ENCODE results near the gene ODC1. TPM values are rescaled to one million over a fixed set of nuclear protein-coding genes. Genes with fewer than 3 reads are reported as not detected.

ODC1 gene
- polyA plus RNA-seq, 1 donor: 108 TPM

- Histone ChIP-seq H3K4me3 (ENCODE audit: low read length) (no peak overlapping the region), H3K36me3 (ENCODE audit: control insufficient read depth, insufficient read depth, low read length) (no peaks in the 10 kb centered on the region), H3K27me3 (ENCODE audit: control insufficient read depth, insufficient read depth, low read length) (no peaks in the 10 kb centered on the region), H3K9me3 (ENCODE audit: control insufficient read depth, low read depth, low read length) (no peaks in the 10 kb centered on the region), H3K4me1 (ENCODE audit: control insufficient read depth, insufficient read depth, low read length) (peaks cover 13% of the 10 kb centered on the region), H3K27ac (ENCODE audit: low read length) (no peak overlapping the region)
- no peak for DNase-seq
- 92% methylated on average over 2 of the region's 2 CpGs for whole genome bisulfite sequencing (ENCODE audit: insufficient coverage, low lambda C conversion rate)
Observed at GRCh38 chr2:10480359-10480949, 32.3 kb upstream of the ODC1 start.

DNA sequence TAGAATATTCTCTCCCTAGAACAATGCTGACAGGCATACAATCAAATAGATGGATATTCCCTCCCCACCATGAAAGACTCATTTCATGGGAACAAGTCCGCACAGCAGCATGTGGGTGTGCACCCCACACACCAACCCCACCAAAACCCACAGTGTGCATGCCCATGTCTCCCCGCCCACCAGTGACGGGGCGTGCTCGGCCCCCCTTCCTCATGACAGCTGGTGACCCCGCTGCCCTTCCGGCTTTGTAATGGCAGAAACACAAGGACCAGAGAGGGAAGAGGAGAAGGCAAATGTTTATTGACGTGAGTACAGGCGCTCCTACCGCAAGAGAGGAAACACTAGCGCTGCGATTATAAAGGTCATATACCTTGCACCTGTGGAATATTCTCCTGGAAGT, 30.8 kb upstream of the ODC1 start:
- no peaks in the 10 kb centered on the region for H3K36me3 ChIP-seq (ENCODE audit: control insufficient read depth, insufficient read depth, low read length)
- WGBS (ENCODE audit: insufficient coverage, low lambda C conversion rate): no CpG with 5 or more reads among the region's 12 CpGs
- DNase-seq: no peak

GRCh38 chr2:10478298-10478625, 30.1 kb upstream of the ODC1 start:
- no peak for DNase-seq
- H3K36me3 ChIP-seq (ENCODE audit: control insufficient read depth, insufficient read depth, low read length): no peaks in the 10 kb centered on the region
- H3K4me3 ChIP-seq (ENCODE audit: low read length): no peak overlapping the region
- H3K27ac ChIP-seq (ENCODE audit: low read length): no peak overlapping the region
- peaks cover 12% of the 10 kb centered on the region for H3K4me1 ChIP-seq (ENCODE audit: control insufficient read depth, insufficient read depth, low read length)
- H3K9me3 ChIP-seq (ENCODE audit: control insufficient read depth, low read depth, low read length): no peaks in the 10 kb centered on the region
- H3K27me3 ChIP-seq (ENCODE audit: control insufficient read depth, insufficient read depth, low read length): no peaks in the 10 kb centered on the region
- WGBS (ENCODE audit: insufficient coverage, low lambda C conversion rate): 80% methylated on average over 1 of the region's 12 CpGs

More for the DNA sequence above, 30.8 kb upstream of the ODC1 start:
- H3K4me1 ChIP-seq (ENCODE audit: control insufficient read depth, insufficient read depth, low read length): peaks cover 13% of the 10 kb centered on the region
- no peak overlapping the region for H3K4me3 ChIP-seq (ENCODE audit: low read length)
- no peaks in the 10 kb centered on the region for H3K9me3 ChIP-seq (ENCODE audit: control insufficient read depth, low read depth, low read length)
- no peaks in the 10 kb centered on the region for H3K27me3 ChIP-seq (ENCODE audit: control insufficient read depth, insufficient read depth, low read length)
- H3K27ac ChIP-seq (ENCODE audit: low read length): no peak overlapping the region

GRCh38 chr2:10477443-10478297, 29.5 kb upstream of the ODC1 start:
- no peak for DNase-seq

GRCh38 chr2:10476723-10477442, 28.8 kb upstream of the ODC1 start:
- WGBS (ENCODE audit: insufficient coverage, low lambda C conversion rate): 73% methylated on average over 2 of the region's 12 CpGs
- H3K4me3 ChIP-seq (ENCODE audit: low read length): no peak overlapping the region
- H3K36me3 ChIP-seq (ENCODE audit: control insufficient read depth, insufficient read depth, low read length): no peaks in the 10 kb centered on the region
- H3K4me1 ChIP-seq (ENCODE audit: control insufficient read depth, insufficient read depth, low read length): peaks cover 2% of the 10 kb centered on the region
- no peaks in the 10 kb centered on the region for H3K27me3 ChIP-seq (ENCODE audit: control insufficient read depth, insufficient read depth, low read length)
- no peaks in the 10 kb centered on the region for H3K9me3 ChIP-seq (ENCODE audit: control insufficient read depth, low read depth, low read length)
- DNase-seq: no peak
- H3K27ac ChIP-seq (ENCODE audit: low read length): no peak overlapping the region

More at GRCh38 chr2:10477443-10478297, 29.5 kb upstream of the ODC1 start:
- Histone ChIP-seq H3K36me3 (ENCODE audit: control insufficient read depth, insufficient read depth, low read length) (no peaks in the 10 kb centered on the region), H3K27ac (ENCODE audit: low read length) (no peak overlapping the region), H3K27me3 (ENCODE audit: control insufficient read depth, insufficient read depth, low read length) (no peaks in the 10 kb centered on the region), H3K4me3 (ENCODE audit: low read length) (no peak overlapping the region), H3K4me1 (ENCODE audit: control insufficient read depth, insufficient read depth, low read length) (peaks cover 9% of the 10 kb centered on the region), H3K9me3 (ENCODE audit: control insufficient read depth, low read depth, low read length) (no peaks in the 10 kb centered on the region)
- no CpG with 5 or more reads among the region's 16 CpGs for WGBS (ENCODE audit: insufficient coverage, low lambda C conversion rate)

- Histone ChIP-seq H3K9me3 (ENCODE audit: control insufficient read depth, low read depth, low read length) (no peaks in the 10 kb centered on the region), H3K36me3 (ENCODE audit: control insufficient read depth, insufficient read depth, low read length) (no peaks in the 10 kb centered on the region), H3K27ac (ENCODE audit: low read length) (no peak overlapping the region), H3K4me3 (ENCODE audit: low read length) (no peak overlapping the region), H3K27me3 (ENCODE audit: control insufficient read depth, insufficient read depth, low read length) (no peaks in the 10 kb centered on the region), H3K4me1 (ENCODE audit: control insufficient read depth, insufficient read depth, low read length) (peaks cover 2% of the 10 kb centered on the region)
- WGBS (ENCODE audit: insufficient coverage, low lambda C conversion rate): no CpG with 5 or more reads among the region's 22 CpGs
- no peak for DNase-seq
Observed at GRCh38 chr2:10475811-10476660, 27.9 kb upstream of the ODC1 start.

DNA sequence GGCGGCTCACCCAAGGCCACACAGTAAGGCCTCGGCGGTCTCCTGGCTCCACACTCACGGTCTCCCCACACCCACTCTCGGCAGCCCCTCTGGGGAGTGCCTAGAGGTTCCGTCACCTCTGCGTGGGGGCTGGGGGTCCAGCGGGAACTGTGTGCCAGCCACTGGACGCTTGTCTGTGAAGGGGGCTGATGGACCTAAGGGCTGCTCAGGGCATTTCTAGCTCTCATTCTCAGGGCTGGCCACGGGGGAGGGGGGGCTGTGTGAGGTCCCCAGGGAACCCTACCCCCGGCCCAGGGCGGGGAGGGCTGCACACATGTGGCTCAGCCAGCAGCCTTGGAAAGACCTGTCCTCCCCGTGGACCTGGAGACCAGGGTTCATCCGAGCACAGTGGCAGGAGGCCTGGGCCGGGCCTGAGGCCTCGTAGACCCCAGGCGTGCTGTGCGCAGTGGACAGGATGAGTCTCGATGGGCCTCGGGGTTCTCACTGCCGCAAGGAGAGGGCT, 27.1 kb upstream of the ODC1 start:
- H3K27ac ChIP-seq (ENCODE audit: low read length): no peak overlapping the region
- no peak for DNase-seq
- no peak overlapping the region for H3K4me3 ChIP-seq (ENCODE audit: low read length)
- H3K9me3 ChIP-seq (ENCODE audit: control insufficient read depth, low read depth, low read length): no peaks in the 10 kb centered on the region
- no peaks in the 10 kb centered on the region for H3K27me3 ChIP-seq (ENCODE audit: control insufficient read depth, insufficient read depth, low read length)
- peaks cover 2% of the 10 kb centered on the region for H3K4me1 ChIP-seq (ENCODE audit: control insufficient read depth, insufficient read depth, low read length)
- no CpG with 5 or more reads among the region's 21 CpGs for WGBS (ENCODE audit: insufficient coverage, low lambda C conversion rate)
- no peaks in the 10 kb centered on the region for H3K36me3 ChIP-seq (ENCODE audit: control insufficient read depth, insufficient read depth, low read length)

GRCh38 chr2:10473121-10473756, 25.1 kb upstream of the ODC1 start:
- no peaks in the 10 kb centered on the region for H3K4me1 ChIP-seq (ENCODE audit: control insufficient read depth, insufficient read depth, low read length)
- no peak overlapping the region for H3K4me3 ChIP-seq (ENCODE audit: low read length)
- no CpG with 5 or more reads among the region's 5 CpGs for WGBS (ENCODE audit: insufficient coverage, low lambda C conversion rate)
- H3K27me3 ChIP-seq (ENCODE audit: control insufficient read depth, insufficient read depth, low read length): no peaks in the 10 kb centered on the region
- no peaks in the 10 kb centered on the region for H3K36me3 ChIP-seq (ENCODE audit: control insufficient read depth, insufficient read depth, low read length)
- no peaks in the 10 kb centered on the region for H3K9me3 ChIP-seq (ENCODE audit: control insufficient read depth, low read depth, low read length)
- DNase-seq: no peak
- H3K27ac ChIP-seq (ENCODE audit: low read length): no peak overlapping the region

- Histone ChIP-seq H3K27me3 (ENCODE audit: control insufficient read depth, insufficient read depth, low read length) (no peaks in the 10 kb centered on the region), H3K27ac (ENCODE audit: low read length) (no peak overlapping the region), H3K36me3 (ENCODE audit: control insufficient read depth, insufficient read depth, low read length) (no peaks in the 10 kb centered on the region), H3K9me3 (ENCODE audit: control insufficient read depth, low read depth, low read length) (no peaks in the 10 kb centered on the region), H3K4me3 (ENCODE audit: low read length) (no peak overlapping the region), H3K4me1 (ENCODE audit: control insufficient read depth, insufficient read depth, low read length) (no peaks in the 10 kb centered on the region)
- WGBS (ENCODE audit: insufficient coverage, low lambda C conversion rate): no CpG with 5 or more reads among the region's 2 CpGs
- DNase-seq: no peak
Observed at GRCh38 chr2:10471955-10472354, 23.8 kb upstream of the ODC1 start.
